Stomach (tissue), 4 donors: ENCODE measurements around the gene MPP3.

Source experiments
- EP300 ChIP-seq: sonication (generic); formaldehyde crosslinking; IDR thresholded peaks from one replicate; pipeline ENCODE4 v1.6.1; 2017; ENCODE audit warnings: antibody characterized with exemption
- POLR2A ChIP-seq, 4 donors: fragments of 450-650 bp; IDR thresholded peaks; one replicate each; pipeline ENCODE4 v1.6.1; 2016; ENCODE audit warnings: antibody characterized with exemption in 4 of 4, control low read depth in 2 of 4, mild to moderate bottlenecking in 1 of 4, moderate library complexity in 1 of 4
- POLR2AphosphoS5 ChIP-seq, 3 donors: sonication (generic); formaldehyde crosslinking; IDR thresholded peaks; one replicate each; pipeline ENCODE4 v1.6.1; 2016; ENCODE audit warnings: antibody characterized with exemption in 3 of 3
- TF ChIP-seq, protein P1 (sequence below), 7 experiments: fragments of 450-650 bp in 4 of 7; fragments of 200-600 bp in 3 of 7; sonication (generic) in 3 of 7; IDR thresholded peaks; one replicate each; pipeline ENCODE4 v1.5.1; 2016 to 2019; ENCODE audit warnings: antibody characterized with exemption in 7 of 7, control low read depth in 2 of 7, mild to moderate bottlenecking in 1 of 7

DNA sequence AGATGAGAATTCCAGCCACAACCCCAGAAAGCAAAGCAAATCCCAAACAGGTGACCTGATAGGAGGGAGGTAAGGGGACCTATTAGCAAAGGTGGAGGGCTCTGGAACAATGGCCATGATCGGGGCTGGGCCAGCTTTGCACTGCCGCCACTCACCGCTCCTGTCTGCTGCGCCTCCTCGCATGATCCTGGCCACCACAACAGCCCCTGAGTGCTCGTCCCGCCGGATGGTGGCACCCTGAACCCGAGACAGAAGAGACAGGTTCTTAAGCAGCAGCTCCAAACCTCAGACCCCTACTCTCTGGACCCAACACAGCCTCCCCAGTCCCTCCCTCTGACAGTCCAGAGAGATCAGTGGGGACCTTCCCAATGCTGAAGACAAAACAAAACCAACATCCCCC is 5.3 kb downstream of the MPP3 start:
- TF ChIP-seq, protein P1, sequence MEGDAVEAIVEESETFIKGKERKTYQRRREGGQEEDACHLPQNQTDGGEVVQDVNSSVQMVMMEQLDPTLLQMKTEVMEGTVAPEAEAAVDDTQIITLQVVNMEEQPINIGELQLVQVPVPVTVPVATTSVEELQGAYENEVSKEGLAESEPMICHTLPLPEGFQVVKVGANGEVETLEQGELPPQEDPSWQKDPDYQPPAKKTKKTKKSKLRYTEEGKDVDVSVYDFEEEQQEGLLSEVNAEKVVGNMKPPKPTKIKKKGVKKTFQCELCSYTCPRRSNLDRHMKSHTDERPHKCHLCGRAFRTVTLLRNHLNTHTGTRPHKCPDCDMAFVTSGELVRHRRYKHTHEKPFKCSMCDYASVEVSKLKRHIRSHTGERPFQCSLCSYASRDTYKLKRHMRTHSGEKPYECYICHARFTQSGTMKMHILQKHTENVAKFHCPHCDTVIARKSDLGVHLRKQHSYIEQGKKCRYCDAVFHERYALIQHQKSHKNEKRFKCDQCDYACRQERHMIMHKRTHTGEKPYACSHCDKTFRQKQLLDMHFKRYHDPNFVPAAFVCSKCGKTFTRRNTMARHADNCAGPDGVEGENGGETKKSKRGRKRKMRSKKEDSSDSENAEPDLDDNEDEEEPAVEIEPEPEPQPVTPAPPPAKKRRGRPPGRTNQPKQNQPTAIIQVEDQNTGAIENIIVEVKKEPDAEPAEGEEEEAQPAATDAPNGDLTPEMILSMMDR (IDR thresholded peaks at IDR 0.05), result no peak
- no peak for TF ChIP-seq POLR2A (IDR thresholded peaks at IDR 0.05)
- no peak for TF ChIP-seq POLR2AphosphoS5 (IDR thresholded peaks at IDR 0.05)
- TF ChIP-seq EP300, result no peak
